ENCODE results near the gene OR51L1. TPM values are rescaled to one million over a fixed set of nuclear protein-coding genes. Genes with fewer than 3 reads are reported as not detected.
"Not testable (repeated sequence)": the region's sequence is repeated elsewhere in the genome, so short reads cannot be mapped to it uniquely, and the experiment has no call there.

The OR51L1 gene
- total RNA-seq (not detected), polyA plus RNA-seq (not detected)
- long read RNA-seq, donor 1, result 0 reads
- long read RNA-seq, donor 2, result 0 reads
- long read RNA-seq, donor 3, result 0 reads
- long read RNA-seq, donor 4, result 0 reads

DNA sequence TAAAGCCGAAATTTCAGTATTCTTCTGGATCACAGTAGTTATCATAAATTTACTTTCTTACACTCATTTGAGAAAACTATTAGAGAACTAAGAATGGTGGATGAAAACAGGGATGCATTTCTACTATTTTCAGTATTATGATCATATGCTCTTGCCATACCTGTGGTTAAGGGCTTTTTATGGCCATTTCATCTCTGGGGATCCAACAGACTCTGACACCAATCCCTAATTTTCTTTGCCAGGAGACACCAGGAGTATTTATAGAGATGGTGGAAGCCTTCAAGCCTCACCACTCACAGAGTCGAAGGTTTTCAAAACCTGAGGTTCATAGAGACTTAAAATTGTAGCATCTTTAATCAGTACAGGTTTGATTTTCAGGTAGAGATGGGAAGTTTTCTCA is at the start of gene OR51L1:
Gene OR51L1 (plus strand): TSS at position 301 of the 400 bp plus-strand sequence. CDS start 4,132 bp downstream, outside the sequence.
- intact Hi-C loops (cut with DNase I), result no loop called here
- Histone ChIP-seq H3K27ac (ENCODE audit: low read length) (no peak within 1 kb of the TSS), H3K27me3 (ENCODE audit: control insufficient read depth, insufficient read depth) (no peaks in the 10 kb centered on the region), H3K9me3 (ENCODE audit: control insufficient read depth, low read length) (no peaks in the 10 kb centered on the region), H3K4me3 (ENCODE audit: low read length) (no peak within 1 kb of the TSS), H3K4me1 (ENCODE audit: control insufficient read depth, insufficient read depth, low read length) (no peaks in the 10 kb centered on the region)
- 81% methylated on average over 2 of the region's 2 CpGs for WGBS
- no peak for ATAC-seq
- DNase-seq, result no peak

DNA sequence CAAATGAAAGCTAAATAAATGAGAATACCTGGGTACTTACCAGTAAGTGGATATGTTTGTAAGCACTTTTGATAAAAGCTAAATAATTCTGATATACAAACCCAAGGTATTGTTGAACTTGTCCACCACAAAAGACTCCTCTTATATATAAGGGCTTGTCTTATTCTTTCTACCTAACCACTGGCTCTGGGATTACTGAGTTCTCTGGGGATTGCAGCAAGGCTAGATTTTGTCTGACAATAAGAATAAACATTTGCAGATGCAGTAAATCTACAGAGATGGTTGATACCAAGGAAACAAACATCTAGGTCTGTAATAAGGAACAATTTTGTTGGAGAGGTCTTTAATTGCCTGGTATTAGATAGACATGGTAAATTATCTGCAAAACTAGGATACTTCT is 47.1 kb upstream of the OR51L1 start, which contains the start of gene OR51A4:
Gene OR51A4 (minus strand): TSS at position 101 of the 400 bp plus-strand sequence. CDS start 505 bp downstream, outside the sequence.
- H3K27ac ChIP-seq (ENCODE audit: low read length), result no peak within 1 kb of the TSS
- DNase-seq (no peak), ATAC-seq (no peak)
- intact Hi-C loops (cut with DNase I), result no loop called here
- no peak within 1 kb of the TSS for H3K4me3 ChIP-seq (ENCODE audit: low read length)
- H3K9me3 ChIP-seq (ENCODE audit: control insufficient read depth, low read length), result no peaks in the 10 kb centered on the region
- H3K27me3 ChIP-seq (ENCODE audit: control insufficient read depth, insufficient read depth), result no peaks in the 10 kb centered on the region
- H3K4me1 ChIP-seq (ENCODE audit: control insufficient read depth, insufficient read depth, low read length), result no peaks in the 10 kb centered on the region

- DNase-seq; ATAC-seq; H3K4me1 ChIP-seq (ENCODE audit: control insufficient read depth, insufficient read depth, low read length); H3K4me3 ChIP-seq (ENCODE audit: low read length); H3K27ac ChIP-seq (ENCODE audit: low read length); H3K27me3 ChIP-seq (ENCODE audit: control insufficient read depth, insufficient read depth); H3K9me3 ChIP-seq (ENCODE audit: control insufficient read depth, low read length); intact Hi-C loops (cut with DNase I): not testable (repeated sequence)
- 61% methylated on average over 2 of the region's 2 CpGs for WGBS
Measured at GRCh38 chr11:4955613-4956012, 39.0 kb upstream of the OR51L1 start, which contains the start of gene OR51A2. OR51A2 (minus strand) TSS chr11:4955713; CDS start chr11:4955713, 0 bp downstream.

GRCh38 chr11:4957396-4957795 is 37.3 kb upstream of the OR51L1 start:
- WGBS, result 69% methylated on average over 4 of the region's 4 CpGs
- H3K27me3 ChIP-seq (ENCODE audit: control insufficient read depth, insufficient read depth), result no peaks in the 10 kb centered on the region
- no peak overlapping the region for H3K4me3 ChIP-seq (ENCODE audit: low read length)

GRCh38 chr11:4960877-4961276 is 33.8 kb upstream of the OR51L1 start:
- Histone ChIP-seq H3K27me3 (ENCODE audit: control insufficient read depth, insufficient read depth) (no peaks in the 10 kb centered on the region), H3K9me3 (ENCODE audit: control insufficient read depth, low read length) (no peaks in the 10 kb centered on the region), H3K4me1 (ENCODE audit: control insufficient read depth, insufficient read depth, low read length) (no peaks in the 10 kb centered on the region), H3K27ac (ENCODE audit: low read length) (no peak overlapping the region), H3K4me3 (ENCODE audit: low read length) (no peak overlapping the region)
- DNase-seq (no peak), ATAC-seq (no peak)
- intact Hi-C loops (cut with DNase I), result no loop called here
- WGBS, result 74% methylated on average over 3 of the region's 3 CpGs

More at GRCh38 chr11:4957396-4957795, 37.3 kb upstream of the OR51L1 start:
- DNase-seq (no peak), ATAC-seq (no peak)
- no peak overlapping the region for H3K27ac ChIP-seq (ENCODE audit: low read length)
- intact Hi-C loops (cut with DNase I), result no loop called here
- no peaks in the 10 kb centered on the region for H3K4me1 ChIP-seq (ENCODE audit: control insufficient read depth, insufficient read depth, low read length)
- no peaks in the 10 kb centered on the region for H3K9me3 ChIP-seq (ENCODE audit: control insufficient read depth, low read length)

DNA sequence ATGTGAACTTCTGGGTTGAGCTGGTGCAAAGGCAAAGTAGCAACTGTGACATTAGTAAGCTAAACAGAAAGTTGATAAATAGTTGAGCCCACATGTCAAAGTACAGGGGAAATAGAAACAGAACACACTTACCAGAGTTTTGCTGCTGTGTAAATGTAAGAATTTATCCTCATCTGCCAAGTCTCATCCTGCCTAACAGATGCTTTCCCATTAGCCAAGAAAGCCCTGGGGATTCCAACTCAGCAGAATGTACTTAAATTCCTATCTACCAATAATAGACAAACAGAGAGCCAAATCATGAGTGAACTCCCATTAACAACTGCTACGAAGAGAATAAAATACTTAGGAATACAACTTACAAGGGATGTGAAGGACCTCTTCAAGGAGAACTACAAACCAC is 31.8 kb upstream of the OR51L1 start:
- no peaks in the 10 kb centered on the region for H3K4me1 ChIP-seq (ENCODE audit: control insufficient read depth, insufficient read depth, low read length)
- no peaks in the 10 kb centered on the region for H3K9me3 ChIP-seq (ENCODE audit: control insufficient read depth, low read length)
- H3K27me3 ChIP-seq (ENCODE audit: control insufficient read depth, insufficient read depth), result no peaks in the 10 kb centered on the region
- 39% methylated on average over 1 of the region's 1 CpG for WGBS
- ATAC-seq, result no peak
- no peak overlapping the region for H3K27ac ChIP-seq (ENCODE audit: low read length)
- H3K4me3 ChIP-seq (ENCODE audit: low read length), result no peak overlapping the region
- no peak for DNase-seq
- intact Hi-C loops (cut with DNase I), result no loop called here

DNA sequence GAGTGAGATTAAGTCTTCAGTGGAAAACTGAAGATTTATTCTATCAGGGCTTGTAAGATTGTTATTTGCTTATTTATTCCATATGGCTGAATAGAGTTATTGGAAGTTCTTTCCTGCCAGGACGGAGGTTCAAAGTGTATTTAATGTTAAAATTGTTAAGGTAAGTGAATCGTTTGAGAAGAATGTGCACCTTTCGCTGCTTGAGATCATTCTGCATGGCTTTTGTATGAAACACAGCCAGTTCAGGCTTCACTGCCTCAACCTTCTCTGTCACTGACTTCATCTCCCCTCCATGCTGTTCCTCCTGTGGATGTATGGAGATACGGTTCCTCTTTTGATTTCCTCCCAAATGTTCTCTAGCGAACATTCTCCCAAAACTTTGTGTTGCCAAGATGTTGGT is 19.2 kb upstream of the OR51L1 start:
- no peak overlapping the region for H3K27ac ChIP-seq (ENCODE audit: low read length)
- H3K27me3 ChIP-seq (ENCODE audit: control insufficient read depth, insufficient read depth), result no peaks in the 10 kb centered on the region
- intact Hi-C loops (cut with DNase I), result no loop called here
- no peak for DNase-seq
- 86% methylated on average over 5 of the region's 5 CpGs for WGBS
- H3K9me3 ChIP-seq (ENCODE audit: control insufficient read depth, low read length), result no peaks in the 10 kb centered on the region
- no peak for ATAC-seq
- no peak overlapping the region for H3K4me3 ChIP-seq (ENCODE audit: low read length)
- no peaks in the 10 kb centered on the region for H3K4me1 ChIP-seq (ENCODE audit: control insufficient read depth, insufficient read depth, low read length)

GRCh38 chr11:4979036-4979435 is 15.6 kb upstream of the OR51L1 start:
- Histone ChIP-seq H3K27ac (ENCODE audit: low read length) (no peak overlapping the region), H3K9me3 (ENCODE audit: control insufficient read depth, low read length) (no peaks in the 10 kb centered on the region), H3K27me3 (ENCODE audit: control insufficient read depth, insufficient read depth) (no peaks in the 10 kb centered on the region), H3K4me1 (ENCODE audit: control insufficient read depth, insufficient read depth, low read length) (no peaks in the 10 kb centered on the region), H3K4me3 (ENCODE audit: low read length) (no peak overlapping the region)
- no peak for ATAC-seq
- DNase-seq, result no peak
- intact Hi-C loops (cut with DNase I), result no loop called here
- WGBS, result 37% methylated on average over 3 of the region's 3 CpGs

GRCh38 chr11:4982678-4983077 is 12.0 kb upstream of the OR51L1 start:
- intact Hi-C loops (cut with DNase I), result no loop called here
- no peak overlapping the region for H3K4me3 ChIP-seq (ENCODE audit: low read length)
- no peaks in the 10 kb centered on the region for H3K9me3 ChIP-seq (ENCODE audit: control insufficient read depth, low read length)
- H3K27ac ChIP-seq (ENCODE audit: low read length), result no peak overlapping the region
- ATAC-seq (no peak), DNase-seq (no peak)
- H3K4me1 ChIP-seq (ENCODE audit: control insufficient read depth, insufficient read depth, low read length), result no peaks in the 10 kb centered on the region
- WGBS, result 78% methylated on average over 3 of the region's 3 CpGs
- H3K27me3 ChIP-seq (ENCODE audit: control insufficient read depth, insufficient read depth), result no peaks in the 10 kb centered on the region

- no peak overlapping the region for H3K27ac ChIP-seq (ENCODE audit: low read length)
- 65% methylated on average over 6 of the region's 6 CpGs for WGBS
- intact Hi-C loops (cut with DNase I), result no loop called here
- no peaks in the 10 kb centered on the region for H3K9me3 ChIP-seq (ENCODE audit: control insufficient read depth, low read length)
- ATAC-seq, result no peak
- H3K4me1 ChIP-seq (ENCODE audit: control insufficient read depth, insufficient read depth, low read length), result no peaks in the 10 kb centered on the region
- DNase-seq, result no peak
- H3K27me3 ChIP-seq (ENCODE audit: control insufficient read depth, insufficient read depth), result no peaks in the 10 kb centered on the region
- no peak overlapping the region for H3K4me3 ChIP-seq (ENCODE audit: low read length)
Measured at GRCh38 chr11:4983841-4984240, 10.8 kb upstream of the OR51L1 start.

DNA sequence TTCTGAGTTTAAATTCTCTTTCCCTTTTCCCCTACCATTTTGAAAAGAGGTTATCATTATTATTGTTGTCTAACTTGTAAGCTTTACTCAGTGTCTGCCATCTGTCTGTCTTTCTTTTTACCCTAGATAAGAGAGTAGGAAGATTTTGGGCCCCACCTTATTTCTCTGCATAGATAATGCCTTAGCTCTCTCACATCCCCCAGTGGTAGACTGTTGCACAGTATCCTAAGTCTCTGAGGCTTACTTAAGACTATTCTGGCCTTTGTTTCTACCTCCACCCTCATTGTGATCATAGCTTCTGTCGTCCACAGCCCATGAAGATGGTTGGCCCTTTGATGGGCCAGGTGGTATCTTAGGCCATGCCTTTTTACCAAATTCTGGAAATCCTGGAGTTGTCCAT is 3.6 kb upstream of the OR51L1 start:
- DNase-seq (no peak), ATAC-seq (no peak)
- Histone ChIP-seq H3K4me3 (ENCODE audit: low read length) (no peak overlapping the region), H3K9me3 (ENCODE audit: control insufficient read depth, low read length) (no peaks in the 10 kb centered on the region), H3K27me3 (ENCODE audit: control insufficient read depth, insufficient read depth) (no peaks in the 10 kb centered on the region), H3K27ac (ENCODE audit: low read length) (no peak overlapping the region), H3K4me1 (ENCODE audit: control insufficient read depth, insufficient read depth, low read length) (no peaks in the 10 kb centered on the region)
- WGBS, result 27% methylated on average over 1 of the region's 1 CpG
- intact Hi-C loops (cut with DNase I), result no loop called here
